Measurements from ENCODE around the gene PLPP3.

Gene PLPP3

DNA sequence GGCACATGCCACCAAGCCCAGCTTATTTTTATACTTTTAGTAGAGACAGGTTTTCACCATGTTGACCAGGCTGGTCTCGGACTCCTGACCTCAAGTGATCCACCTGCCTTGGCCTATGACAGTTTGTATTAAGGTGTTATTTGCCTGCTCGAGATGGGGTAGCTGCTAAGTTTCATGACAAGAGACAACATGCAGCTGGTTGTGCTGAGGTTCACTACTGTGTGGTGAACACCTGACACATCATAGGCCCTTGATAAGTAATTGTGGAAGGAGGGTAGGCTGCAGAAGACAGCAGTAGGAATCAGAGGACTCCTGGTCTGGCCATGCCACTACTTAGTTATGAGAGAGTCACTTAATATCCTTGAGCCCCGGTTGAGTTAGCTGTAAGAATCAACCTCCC lies 46.2 kb downstream of the PLPP3 start:
- TF ChIP-seq, protein P1, sequence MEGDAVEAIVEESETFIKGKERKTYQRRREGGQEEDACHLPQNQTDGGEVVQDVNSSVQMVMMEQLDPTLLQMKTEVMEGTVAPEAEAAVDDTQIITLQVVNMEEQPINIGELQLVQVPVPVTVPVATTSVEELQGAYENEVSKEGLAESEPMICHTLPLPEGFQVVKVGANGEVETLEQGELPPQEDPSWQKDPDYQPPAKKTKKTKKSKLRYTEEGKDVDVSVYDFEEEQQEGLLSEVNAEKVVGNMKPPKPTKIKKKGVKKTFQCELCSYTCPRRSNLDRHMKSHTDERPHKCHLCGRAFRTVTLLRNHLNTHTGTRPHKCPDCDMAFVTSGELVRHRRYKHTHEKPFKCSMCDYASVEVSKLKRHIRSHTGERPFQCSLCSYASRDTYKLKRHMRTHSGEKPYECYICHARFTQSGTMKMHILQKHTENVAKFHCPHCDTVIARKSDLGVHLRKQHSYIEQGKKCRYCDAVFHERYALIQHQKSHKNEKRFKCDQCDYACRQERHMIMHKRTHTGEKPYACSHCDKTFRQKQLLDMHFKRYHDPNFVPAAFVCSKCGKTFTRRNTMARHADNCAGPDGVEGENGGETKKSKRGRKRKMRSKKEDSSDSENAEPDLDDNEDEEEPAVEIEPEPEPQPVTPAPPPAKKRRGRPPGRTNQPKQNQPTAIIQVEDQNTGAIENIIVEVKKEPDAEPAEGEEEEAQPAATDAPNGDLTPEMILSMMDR (IDR thresholded peaks at IDR 0.05; ENCODE audit: insufficient read depth, low read depth, low read length, missing control alignments) = no peak
- DNase-seq (ENCODE audit: low read depth) = no peak
- no peak overlapping the region for H3K4me3 ChIP-seq (ENCODE audit: low read length)

DNA sequence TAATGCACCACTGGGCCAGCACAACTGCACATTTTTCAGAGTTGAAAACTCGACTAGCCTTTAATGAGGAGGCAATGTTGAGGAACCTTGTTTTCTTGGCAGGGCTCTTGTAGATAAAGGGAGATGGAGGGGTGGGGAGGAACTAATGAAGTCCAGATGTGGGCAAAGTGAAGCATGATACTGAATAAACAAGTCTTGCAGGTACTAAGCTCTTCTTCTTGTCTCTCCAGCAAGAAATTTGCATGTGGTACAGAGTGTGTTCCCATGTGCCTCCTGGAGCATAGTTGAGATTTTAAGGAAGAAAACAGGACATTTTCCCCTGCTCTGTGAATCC lies 47.0 kb downstream of the PLPP3 start:
- no peak for DNase-seq (ENCODE audit: low read depth)
- H3K4me3 ChIP-seq (ENCODE audit: low read length) = no peak overlapping the region
- TF ChIP-seq, protein P1 (IDR thresholded peaks at IDR 0.05; ENCODE audit: insufficient read depth, low read depth, low read length, missing control alignments) = no peak

DNA sequence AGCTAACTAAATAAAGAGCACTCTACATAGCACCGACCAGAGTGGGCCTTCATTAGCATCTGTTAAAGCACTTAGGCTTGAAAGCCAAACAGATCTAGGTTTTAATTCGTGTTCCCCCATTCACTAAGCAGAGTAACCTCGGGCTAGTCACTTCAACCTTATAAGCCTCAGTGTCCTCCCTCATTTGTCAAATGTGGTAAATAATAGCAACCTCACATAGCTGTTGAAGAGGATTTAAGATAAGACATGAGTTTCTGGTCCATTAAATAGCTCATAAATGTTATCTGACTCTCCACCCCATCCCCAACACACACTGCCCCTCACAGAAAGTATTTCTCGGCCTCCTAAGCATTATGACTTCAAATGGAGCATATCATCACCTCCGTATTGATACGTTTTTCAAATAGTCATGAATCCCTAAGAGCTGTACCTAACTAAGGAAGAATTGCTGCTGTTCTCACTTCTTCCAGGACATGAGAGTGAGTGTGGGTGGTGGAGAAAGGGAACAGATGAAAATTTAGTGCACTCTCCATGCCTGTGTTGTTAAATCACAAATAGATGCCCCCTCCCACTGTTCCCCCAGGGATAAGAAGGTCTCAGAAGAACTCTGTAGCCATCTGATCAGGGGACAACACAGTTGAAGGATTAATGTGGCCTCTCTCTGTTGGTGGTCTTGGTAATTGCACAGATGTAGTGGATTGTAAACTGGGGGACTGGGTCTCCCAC lies 47.6 kb downstream of the PLPP3 start:
- TF ChIP-seq, protein P1 (IDR thresholded peaks at IDR 0.05; ENCODE audit: insufficient read depth, low read depth, low read length, missing control alignments) = no peak
- DNase-seq (ENCODE audit: low read depth) = no peak
- H3K4me3 ChIP-seq (ENCODE audit: low read length) = no peak overlapping the region

DNA sequence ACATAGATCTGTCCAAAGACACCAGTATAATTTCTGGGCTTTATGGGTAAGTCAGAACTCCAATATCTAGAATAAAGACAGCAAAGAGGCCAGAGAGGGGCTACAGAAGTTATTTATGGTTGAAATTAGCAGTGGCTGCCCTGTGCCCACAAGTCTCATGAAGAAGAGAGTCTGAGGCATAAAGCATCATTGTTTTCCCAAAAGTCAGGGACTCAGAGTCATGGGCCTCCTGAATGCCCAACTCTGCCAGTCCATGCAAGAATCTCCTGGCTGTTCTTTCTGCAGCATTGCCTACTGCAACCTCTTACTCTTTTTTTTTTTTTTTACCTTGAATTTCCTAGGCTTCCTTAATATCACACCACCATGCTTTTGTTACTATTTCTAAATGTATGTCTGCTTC lies 49.6 kb downstream of the PLPP3 start:
- TF ChIP-seq, protein P1 (IDR thresholded peaks at IDR 0.05; ENCODE audit: insufficient read depth, low read depth, low read length, missing control alignments) = no peak
- no peak for DNase-seq (ENCODE audit: low read depth)
- no peak overlapping the region for H3K4me3 ChIP-seq (ENCODE audit: low read length)

DNA sequence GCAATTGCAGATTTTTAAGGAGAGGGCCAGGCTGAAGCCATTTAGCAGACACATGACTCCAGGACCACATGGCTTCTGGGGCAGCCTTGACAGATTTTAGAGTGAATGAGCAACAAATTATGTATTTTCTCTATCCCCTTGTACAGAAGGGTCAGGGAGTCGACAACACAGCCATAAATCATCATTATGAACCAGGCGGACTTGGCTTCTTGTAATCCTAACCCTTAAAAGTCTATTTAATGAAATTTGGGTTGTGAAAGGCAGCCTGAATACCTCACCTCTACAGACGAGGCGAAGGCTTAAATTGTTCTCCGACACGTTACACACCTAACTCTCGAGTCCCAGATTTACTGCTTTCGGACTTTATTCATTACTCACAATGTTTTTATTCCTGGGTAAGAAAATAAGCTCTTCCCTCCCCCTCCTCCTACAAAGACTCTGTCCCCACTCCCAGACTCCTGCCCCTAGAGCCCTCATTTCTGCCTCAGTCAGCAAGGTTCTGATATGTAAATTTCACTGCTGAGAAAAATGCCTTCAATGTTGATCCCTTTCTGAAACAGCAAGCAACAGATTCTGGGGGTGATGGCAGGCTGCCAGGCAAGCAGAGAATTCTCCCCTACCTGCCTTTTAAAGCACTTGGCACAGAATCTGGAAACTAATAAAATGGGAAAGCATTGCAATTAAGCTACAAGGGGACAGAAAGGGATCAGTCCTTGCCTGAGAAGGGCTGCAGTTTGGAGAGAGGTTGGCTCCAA lies 51.6 kb downstream of the PLPP3 start:
- H3K4me3 ChIP-seq (ENCODE audit: low read length) = no peak overlapping the region
- DNase-seq (ENCODE audit: low read depth) = no peak
- TF ChIP-seq, protein P1 (IDR thresholded peaks at IDR 0.05; ENCODE audit: insufficient read depth, low read depth, low read length, missing control alignments) = no peak

DNA sequence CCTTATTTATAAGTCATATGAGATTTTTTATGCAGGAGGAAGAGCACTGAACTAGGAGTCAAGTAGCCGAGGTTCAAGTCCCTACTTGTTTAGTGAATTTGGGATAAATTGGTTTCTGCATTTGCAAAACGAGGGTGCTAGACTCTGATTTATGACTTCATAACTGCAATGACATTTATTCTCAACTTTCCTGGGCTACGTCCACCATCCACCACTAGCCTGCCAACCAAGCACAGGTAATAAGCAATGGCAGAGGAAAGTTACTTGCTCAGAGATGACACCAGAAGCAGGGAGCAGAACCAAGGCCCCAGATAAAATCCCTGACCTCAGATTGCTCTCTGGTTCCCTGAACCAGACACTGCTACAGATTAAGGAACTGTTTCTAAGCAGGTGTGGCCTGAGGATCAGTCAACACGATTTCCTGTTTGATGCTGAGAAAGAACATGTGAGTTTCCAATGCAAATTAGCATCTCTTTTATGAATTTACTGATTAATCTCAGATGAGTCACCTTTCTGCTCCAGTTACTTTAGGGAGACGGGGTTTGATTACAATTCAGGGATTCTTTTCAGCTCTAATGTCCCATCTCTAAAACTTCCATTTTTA lies 52.7 kb downstream of the PLPP3 start:
- DNase-seq (ENCODE audit: low read depth) = peak; percentile 59
- H3K4me3 ChIP-seq (ENCODE audit: low read length) = no peak overlapping the region

More for the DNA sequence above, 52.7 kb downstream of the PLPP3 start:
- TF ChIP-seq, protein P1 (IDR thresholded peaks at IDR 0.05; ENCODE audit: insufficient read depth, low read depth, low read length, missing control alignments) = no peak

All from epithelial cell of esophagus (primary cell).